Natural killer cell treated with Interleukin-12 subunit alpha and Interleukin-12 subunit beta and Interleukin-15 and Interleukin-18, amount 100 ng/mL, for 72 hours (primary cell): ENCODE data around the gene ADAMTS17. TPM values are rescaled to one million over a fixed set of nuclear protein-coding genes. Genes with fewer than 3 reads are reported as not detected.

Experiments used
- ATAC-seq, 2 donors: fragments of 150-1000 bp; cut with Tn5 transposase in 1 of 2; sonication (Bioruptor Pico), chemical (Tn5 transposase) in 1 of 2; 2 replicates each; pipeline ENCODE4 v1.10.0; 2021
- DNase-seq: peaks from one replicate; pipeline ENCODE4 v3.0.0; 2022; ENCODE audit warnings: low spot score
- H3K27ac Mint-ChIP-seq, 2 donors: 1 replicate in 1 of 2; 2 replicates in 1 of 2; pipeline ENCODE4 v1.8.0; 2022; ENCODE audit warnings: mixed read lengths in 2 of 2, mild to moderate bottlenecking in 1 of 2, moderate library complexity in 1 of 2
- H3K27me3 Mint-ChIP-seq, 2 donors: 1 replicate in 1 of 2; 2 replicates in 1 of 2; pipeline ENCODE4 v1.8.0; 2022; ENCODE audit warnings: mixed read lengths in 2 of 2
- H3K36me3 Mint-ChIP-seq: one replicate; pipeline ENCODE4 v1.8.0; 2022; ENCODE audit warnings: mixed read lengths
- H3K4me1 Mint-ChIP-seq, 2 donors: 1 replicate in 1 of 2; 2 replicates in 1 of 2; pipeline ENCODE4 v1.8.0; 2022; ENCODE audit warnings: low read depth in 2 of 2, mixed read lengths in 2 of 2, mild to moderate bottlenecking in 1 of 2
- H3K4me3 Mint-ChIP-seq: one replicate; pipeline ENCODE4 v1.8.0; 2022; ENCODE audit warnings: mixed read lengths
- H3K9me3 Mint-ChIP-seq: 2 replicates; pipeline ENCODE4 v1.8.0; 2022; ENCODE audit warnings: mixed read lengths
- total RNA-seq, 2 donors: library from RNA; stranded (reverse); gene quantifications; one replicate each; pipeline ENCODE4 v1.2.3, GENCODE V29; 2022

ADAMTS17 gene
- total RNA-seq, 2 donors from 2014 or later = 0.31 to 0.59 TPM

GRCh38 chr15:99923711-99924110 lies 418.1 kb downstream of the ADAMTS17 start:
- no peaks in the 10 kb centered on the region for H3K4me1 Mint-ChIP-seq
- H3K27ac Mint-ChIP-seq = no peak overlapping the region
- H3K27me3 Mint-ChIP-seq = peaks cover 17 to 32% of the 10 kb centered on the region in 2 donors
- DNase-seq (no peak), ATAC-seq (no peak)
- H3K36me3 Mint-ChIP-seq = no peaks in the 10 kb centered on the region
- H3K9me3 Mint-ChIP-seq = no peaks in the 10 kb centered on the region
- H3K4me3 Mint-ChIP-seq = no peak overlapping the region

Other genes starting within 250 kb of the ADAMTS17 start
- gene CERS3, start 187.0 kb upstream of the ADAMTS17 start, total RNA-seq = under 1 TPM in 1 of 2 donors, not detected in 1; 0.22 TPM